HG02870 (cell line): ENCODE results near the gene ANO1.

ENCODE experiments used
- ATAC-seq: cut with Tn5 transposase; IDR thresholded peaks from one replicate; pipeline ENCODE4 v1.9.1; 2021; ENCODE audit warnings: mild to moderate bottlenecking, moderate library complexity; ENCODE audit not compliant: unreplicated experiment

ANO1 gene

GRCh38 chr11:70158201-70158600 lies 80.1 kb downstream of the ANO1 start:
- ATAC-seq: no peak

DNA sequence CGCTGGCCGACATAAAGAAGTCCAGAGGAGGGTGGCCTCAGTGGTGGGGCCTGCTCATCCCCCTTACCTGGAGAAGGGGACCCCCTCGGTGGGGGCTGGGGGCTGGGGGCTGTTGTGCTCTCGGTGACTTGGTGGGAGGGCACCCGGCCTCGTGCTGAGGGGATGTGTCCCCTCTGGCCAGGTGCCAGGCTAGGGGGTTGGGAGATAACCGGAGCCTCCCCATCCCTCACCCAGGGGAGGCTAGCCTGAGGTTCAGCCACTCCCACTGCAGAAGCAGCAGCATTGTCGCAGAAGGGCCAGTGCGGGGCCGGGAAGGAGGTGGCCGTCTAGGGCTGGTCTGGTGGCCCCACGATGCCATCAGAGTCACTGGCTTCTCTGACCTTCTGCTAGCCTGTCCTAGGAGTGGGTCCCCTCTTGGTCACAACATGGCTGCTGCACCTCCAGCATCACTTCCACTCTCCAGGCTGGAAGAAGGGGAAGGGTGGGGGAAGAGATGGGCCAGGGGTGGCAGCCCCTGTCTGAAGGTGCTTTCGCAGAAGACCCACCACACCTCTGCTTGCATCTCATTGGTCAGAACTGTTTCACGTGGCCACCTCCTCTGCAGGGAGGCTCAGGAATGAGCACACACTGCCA lies 80.8 kb downstream of the ANO1 start:
- ATAC-seq: no peak

DNA sequence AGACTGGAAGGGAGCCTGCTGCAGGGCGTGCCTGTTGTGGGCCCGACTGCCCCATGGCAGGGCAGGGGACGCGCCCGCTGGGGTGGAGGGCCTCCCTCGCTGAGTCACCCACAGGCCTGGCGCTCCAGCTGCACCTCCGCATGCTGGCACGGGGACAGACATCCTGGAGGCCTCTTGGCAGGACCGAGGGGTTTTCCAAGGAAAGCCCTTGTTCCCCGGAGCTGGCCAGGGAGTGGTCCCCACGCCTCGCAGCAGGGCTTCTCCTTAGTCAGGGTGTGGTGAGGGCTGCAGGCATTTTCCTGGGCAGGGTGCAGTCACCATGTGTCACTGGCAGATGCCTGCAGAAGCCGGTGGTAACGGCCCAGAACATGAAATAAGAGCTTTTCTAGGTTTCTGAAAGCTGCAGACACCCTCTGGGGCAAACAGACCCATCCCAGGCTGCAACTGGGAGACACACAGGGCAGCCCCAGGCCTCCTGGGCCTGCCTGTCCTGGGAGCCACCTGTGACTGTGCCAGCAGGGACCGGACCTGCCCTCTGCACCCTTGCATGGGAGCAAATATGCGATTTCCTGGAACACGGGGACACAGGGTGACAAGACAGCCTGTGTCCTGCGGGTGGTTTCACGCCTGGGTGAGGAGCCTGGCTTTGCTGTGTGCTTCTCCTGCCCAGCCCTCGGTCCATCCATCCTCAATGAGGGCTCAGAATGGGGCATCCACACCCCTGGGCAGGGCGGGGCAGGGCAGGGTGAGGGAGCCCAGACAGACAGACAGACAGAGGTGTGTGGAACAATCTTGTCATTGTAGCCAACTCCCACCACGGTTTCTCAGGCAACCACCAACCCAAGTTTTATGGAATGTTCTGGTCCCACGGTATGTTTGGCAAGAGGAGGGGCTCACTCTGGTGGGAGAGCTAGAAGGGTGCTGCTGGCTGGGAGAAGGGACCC lies 81.8 kb downstream of the ANO1 start:
- ATAC-seq: no peak

DNA sequence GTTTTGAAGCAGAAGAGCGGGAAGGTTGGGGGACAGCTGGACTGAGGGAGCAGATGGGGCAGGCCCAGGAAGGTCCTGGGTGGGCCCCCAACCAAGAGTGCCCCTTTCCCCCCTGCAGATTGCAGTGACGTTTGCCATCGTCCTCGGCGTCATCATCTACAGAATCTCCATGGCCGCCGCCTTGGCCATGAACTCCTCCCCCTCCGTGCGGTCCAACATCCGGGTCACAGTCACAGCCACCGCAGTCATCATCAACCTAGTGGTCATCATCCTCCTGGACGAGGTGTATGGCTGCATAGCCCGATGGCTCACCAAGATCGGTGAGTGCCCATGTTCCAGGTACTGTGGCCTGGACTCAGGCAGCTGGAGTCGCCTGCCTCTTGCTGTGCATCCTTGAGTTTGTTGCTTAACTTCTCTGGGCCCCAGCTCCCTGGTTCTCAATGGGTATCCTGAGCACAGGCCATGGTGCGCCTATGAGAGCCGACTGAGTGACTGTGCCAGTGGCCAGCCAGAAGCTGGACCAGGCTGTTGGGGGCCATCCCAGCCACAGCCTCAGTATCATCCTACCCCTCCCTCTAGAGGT lies 83.0 kb downstream of the ANO1 start:
- ATAC-seq: no peak

GRCh38 chr11:70164705-70165104 lies 86.6 kb downstream of the ANO1 start:
- ATAC-seq: no peak

- ATAC-seq: no peak
Observed at GRCh38 chr11:70167120-70167519, 89.0 kb downstream of the ANO1 start.

DNA sequence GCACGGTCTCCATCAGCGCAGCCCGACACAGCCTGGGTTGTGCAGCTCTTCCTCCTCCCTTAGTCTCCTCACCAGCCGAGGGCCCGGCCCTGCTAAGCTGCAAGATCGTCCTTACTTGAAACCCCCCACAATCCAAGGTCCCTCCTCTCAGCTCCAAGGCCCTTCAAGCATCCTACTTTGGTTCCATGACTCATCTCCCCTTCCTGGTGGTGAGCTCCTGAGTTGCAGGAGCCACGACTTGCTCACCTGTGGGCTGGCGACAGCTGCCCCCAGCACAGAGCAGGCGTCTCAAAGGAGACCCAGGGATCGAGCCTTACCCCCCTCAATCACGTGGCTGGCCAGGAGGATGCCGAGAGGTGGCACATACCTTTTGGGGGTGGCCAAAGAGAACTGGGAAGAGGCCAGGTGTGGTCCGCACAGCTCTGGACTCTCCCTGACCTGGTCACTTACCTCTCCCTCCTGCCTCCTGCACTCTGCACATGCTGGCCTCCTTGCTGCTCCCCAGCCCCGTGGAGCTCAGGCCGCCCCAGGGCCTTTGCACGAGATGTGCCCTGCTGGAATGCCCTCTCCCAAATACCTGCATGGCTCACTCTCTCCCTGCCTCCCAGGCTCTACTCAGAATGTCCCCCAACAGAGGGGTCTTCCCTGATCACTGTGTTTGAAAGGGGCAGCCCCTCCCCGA lies 89.7 kb downstream of the ANO1 start:
- ATAC-seq: no peak

DNA sequence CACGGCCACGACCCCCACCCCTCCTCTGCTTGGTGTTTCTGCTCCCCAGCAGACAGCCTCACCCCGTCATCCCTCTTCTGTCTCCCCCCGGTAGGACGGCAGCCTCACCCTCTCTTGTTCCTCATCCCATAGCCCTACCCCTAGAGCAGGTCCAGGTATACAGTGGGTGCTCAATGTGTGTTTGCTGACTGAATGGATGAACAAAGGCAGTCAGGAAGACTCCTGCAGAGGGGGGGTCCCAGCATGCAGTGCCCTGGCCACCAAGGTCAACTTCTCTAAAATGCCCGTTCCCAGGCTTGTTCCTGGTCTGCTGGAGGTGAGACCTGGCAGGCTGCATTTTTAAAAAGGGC lies 90.3 kb downstream of the ANO1 start:
- ATAC-seq: no peak

- no peak for ATAC-seq
Observed at GRCh38 chr11:70169127-70169526, 91.0 kb downstream of the ANO1 start.

- no peak for ATAC-seq
Observed at GRCh38 chr11:70169632-70170031, 91.5 kb downstream of the ANO1 start.

DNA sequence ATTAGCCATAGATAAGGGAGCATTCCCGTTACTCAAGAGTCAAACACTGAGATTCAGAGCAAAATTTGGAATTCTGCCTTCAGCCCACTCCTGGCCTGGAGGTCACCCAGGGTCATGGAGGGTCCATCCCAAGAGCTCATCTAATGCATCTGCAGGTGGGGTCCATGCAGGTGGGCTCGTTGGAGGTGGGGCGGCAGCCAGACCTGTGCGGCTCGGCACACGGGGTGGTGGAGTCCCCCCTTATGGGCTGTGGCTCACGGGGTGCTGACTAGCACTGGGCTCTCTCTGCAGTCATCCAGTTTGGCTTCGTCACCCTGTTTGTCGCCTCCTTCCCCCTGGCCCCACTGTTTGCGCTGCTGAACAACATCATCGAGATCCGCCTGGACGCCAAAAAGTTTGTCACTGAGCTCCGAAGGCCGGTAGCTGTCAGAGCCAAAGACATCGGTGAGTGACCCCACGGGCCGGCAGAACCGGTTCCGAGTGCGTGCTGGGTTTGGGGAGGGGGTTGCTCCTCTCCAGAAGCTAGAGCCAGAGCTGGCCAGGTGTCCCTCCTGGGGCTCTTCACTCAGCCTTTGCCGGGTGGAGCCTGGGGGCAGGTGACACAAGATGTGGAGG lies 92.6 kb downstream of the ANO1 start:
- ATAC-seq: no peak

GRCh38 chr11:70173018-70173417 lies 94.9 kb downstream of the ANO1 start:
- ATAC-seq: no peak

DNA sequence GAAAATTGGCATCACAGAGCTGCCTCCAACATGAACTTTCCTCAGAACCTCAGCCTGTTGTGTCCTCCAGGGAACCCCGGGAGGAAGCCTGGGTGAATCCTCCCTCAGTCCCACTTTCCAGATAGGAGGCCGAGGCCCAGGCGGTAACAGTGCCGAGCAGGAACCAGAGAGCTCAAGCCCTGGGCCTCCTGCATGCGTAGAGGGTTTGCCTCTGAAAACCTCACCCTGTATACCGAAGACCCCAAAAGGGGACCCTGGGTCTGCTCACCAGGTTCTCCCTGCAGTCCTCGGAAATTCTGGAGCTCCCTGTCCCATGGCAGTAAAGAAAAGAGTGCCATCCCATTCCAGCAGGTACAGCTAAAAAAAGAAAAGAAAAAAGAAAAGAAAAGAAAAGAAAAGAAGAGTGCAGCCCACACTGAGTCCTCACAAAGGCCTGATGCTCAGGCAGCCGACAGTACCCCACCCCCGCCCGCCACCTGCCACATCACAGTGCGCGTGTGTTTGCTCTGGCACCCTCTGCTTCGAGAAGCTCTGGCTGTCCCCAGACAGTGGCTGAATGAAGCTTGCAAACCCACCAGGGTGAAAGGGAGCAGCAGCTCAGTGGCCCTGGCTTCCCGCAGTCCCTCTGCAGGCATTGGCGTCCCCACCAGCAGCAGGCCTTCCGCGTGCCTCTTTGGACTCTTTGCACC lies 96.6 kb downstream of the ANO1 start:
- no peak for ATAC-seq

GRCh38 chr11:70175236-70175698 lies 97.2 kb downstream of the ANO1 start:
- ATAC-seq: no peak

DNA sequence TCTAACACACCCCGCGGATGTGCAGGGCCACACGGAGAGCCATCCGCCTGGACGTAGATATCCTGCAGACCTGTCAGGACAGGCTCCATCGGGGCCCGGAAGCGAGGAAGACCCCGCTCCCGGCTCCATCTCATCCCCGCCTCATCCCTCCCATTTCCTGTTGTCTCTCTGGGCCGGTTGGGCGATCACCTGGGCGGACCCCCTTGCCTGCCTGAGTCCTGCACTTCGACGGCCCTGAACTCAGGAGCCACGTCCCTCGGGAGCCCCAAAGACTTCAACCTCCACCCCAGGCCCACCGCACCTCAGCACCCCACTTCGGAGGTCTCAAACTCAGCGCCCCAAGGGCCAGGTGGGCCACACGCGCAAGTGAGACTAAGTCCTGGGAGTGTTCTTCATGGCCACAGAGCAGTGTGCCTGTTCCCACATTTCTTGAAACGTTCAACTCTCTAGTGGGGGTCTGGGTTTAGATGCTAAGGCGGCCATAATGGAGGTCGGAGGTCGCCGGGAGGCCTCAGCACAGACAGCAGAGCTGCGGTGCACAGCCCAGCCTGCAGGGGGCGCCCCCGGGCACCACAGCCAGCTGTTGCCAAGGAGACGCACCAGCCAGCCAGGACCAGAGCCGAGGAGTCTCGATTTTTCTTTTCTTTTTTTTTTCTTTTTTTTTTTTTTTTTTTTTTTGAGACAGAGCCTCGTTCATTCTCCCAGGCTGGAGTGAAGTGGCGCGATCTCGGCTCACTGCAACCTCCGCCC lies 99.0 kb downstream of the ANO1 start:
- ATAC-seq: no peak

- ATAC-seq: no peak
Observed at GRCh38 chr11:70180906-70181305, 102.8 kb downstream of the ANO1 start.

DNA sequence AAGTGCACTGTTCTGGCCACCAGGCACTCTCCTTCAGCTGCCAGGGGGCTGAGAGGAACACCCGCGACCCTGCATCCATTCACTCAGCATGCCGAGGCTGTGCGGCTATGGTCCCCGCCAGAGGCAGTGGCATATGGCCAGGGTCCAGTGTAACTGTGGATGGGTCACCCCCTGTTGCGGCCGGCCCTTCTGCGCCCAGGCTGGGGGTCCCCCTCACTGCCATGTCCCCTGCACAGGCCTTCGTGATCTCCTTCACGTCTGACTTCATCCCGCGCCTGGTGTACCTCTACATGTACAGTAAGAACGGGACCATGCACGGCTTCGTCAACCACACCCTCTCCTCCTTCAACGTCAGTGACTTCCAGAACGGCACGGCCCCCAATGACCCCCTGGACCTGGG lies 104.1 kb downstream of the ANO1 start:
- ATAC-seq: no peak

- no peak for ATAC-seq
Observed at GRCh38 chr11:70183032-70183431, 104.9 kb downstream of the ANO1 start.

- ATAC-seq: no peak
Observed at GRCh38 chr11:70183483-70184176, 105.5 kb downstream of the ANO1 start.
